IgD-negative memory B cell (primary cell): ENCODE measurements around the gene ZSCAN22. TPM values are rescaled to one million over a fixed set of nuclear protein-coding genes. Genes with fewer than 3 reads are reported as not detected.
A peak's percentile ranks its signal among the peaks of the same experiment; 100 is the strongest.
"Not testable (repeated sequence)": the region's sequence is repeated elsewhere in the genome, so short reads cannot be mapped to it uniquely, and the experiment has no call there.

ENCODE experiments used
- H3K27ac Mint-ChIP-seq, 3 donors: one replicate each; pipeline ENCODE4 v1.8.0; 2020 to 2022; ENCODE audit warnings: mild to moderate bottlenecking in 3 of 3, mixed read lengths in 3 of 3, moderate library complexity in 1 of 3
- H3K27me3 Mint-ChIP-seq: one replicate; pipeline ENCODE4 v1.8.0; 2021; ENCODE audit warnings: mixed read lengths
- H3K36me3 Mint-ChIP-seq: one replicate; pipeline ENCODE4 v1.8.0; 2020; ENCODE audit warnings: mild to moderate bottlenecking, mixed read lengths
- H3K4me1 Mint-ChIP-seq, 3 donors: one replicate each; pipeline ENCODE4 v1.8.0; 2020 to 2022; ENCODE audit warnings: mixed read lengths in 3 of 3, mild to moderate bottlenecking in 1 of 3
- H3K4me3 Mint-ChIP-seq, 4 donors: one replicate each; pipeline ENCODE4 v1.8.0; 2020 to 2022; ENCODE audit warnings: mild to moderate bottlenecking in 4 of 4, mixed read lengths in 4 of 4, moderate library complexity in 3 of 4
- H3K9me3 Mint-ChIP-seq, 3 donors: one replicate each; pipeline ENCODE4 v1.8.0; 2020 to 2021; ENCODE audit warnings: mixed read lengths in 3 of 3, mild to moderate bottlenecking in 1 of 3
- polyA plus RNA-seq: library from polyadenylated mRNA; unstranded; fragments of 300-500 nt; fragmentation: Illumina TruSeq; gene quantifications from one replicate; pipeline ENCODE4 v1.2.3, GENCODE V29; 2021

ZSCAN22 gene
- polyA plus RNA-seq, 1 donor from 2014 or later, result 2.9 TPM

DNA sequence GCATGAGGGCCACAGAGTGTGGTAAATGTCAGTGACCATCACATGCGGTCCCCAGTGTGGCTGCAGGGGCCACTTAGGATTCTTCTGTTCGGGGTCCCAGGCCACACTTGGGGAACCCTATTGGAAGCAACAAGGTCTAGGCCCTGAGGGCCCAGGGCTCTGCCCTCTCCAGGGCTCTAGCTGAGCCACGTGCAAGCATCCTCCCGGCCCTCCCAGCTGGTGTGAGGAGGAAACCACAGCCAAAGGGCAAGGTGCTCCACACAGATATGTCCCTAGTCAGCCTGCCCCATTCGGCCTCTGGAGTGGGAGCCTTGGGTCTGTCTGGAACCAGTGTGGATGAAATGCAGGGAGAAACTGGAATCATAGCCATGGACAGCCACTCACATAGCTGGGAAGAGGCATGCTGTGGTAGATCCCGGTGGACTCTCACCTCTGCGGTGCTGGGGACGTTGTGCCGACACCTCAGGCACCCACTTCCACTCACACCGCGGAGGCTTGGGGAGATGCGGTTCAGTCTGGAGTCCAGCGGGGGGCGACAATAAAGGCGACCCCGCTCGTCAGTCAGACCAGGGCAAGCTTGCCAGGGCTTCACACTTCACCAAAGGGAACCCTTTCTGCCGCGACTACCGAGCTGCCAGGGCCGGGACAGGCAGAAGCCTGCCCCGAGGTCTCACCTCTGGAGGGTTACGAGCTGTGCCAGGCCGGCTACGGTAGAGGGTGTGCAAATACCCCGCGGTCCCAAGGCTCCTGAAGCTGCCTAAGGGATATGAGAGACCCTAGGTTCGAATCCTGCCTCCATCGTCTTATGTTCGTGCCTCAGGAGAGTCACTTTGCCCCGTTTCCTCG lies 40.0 kb downstream of the ZSCAN22 start:
- Mint-ChIP-seq H3K9me3 (no peaks in the 10 kb centered on the region), H3K4me3 (no peak overlapping the region), H3K27me3 (no peaks in the 10 kb centered on the region), H3K27ac (peak overlapping the region in 1 of 3 donors; percentile 45), H3K4me1 (peaks cover 0 to 12% (median 8%) of the 10 kb centered on the region in 3 donors), H3K36me3 (no peaks in the 10 kb centered on the region)

DNA sequence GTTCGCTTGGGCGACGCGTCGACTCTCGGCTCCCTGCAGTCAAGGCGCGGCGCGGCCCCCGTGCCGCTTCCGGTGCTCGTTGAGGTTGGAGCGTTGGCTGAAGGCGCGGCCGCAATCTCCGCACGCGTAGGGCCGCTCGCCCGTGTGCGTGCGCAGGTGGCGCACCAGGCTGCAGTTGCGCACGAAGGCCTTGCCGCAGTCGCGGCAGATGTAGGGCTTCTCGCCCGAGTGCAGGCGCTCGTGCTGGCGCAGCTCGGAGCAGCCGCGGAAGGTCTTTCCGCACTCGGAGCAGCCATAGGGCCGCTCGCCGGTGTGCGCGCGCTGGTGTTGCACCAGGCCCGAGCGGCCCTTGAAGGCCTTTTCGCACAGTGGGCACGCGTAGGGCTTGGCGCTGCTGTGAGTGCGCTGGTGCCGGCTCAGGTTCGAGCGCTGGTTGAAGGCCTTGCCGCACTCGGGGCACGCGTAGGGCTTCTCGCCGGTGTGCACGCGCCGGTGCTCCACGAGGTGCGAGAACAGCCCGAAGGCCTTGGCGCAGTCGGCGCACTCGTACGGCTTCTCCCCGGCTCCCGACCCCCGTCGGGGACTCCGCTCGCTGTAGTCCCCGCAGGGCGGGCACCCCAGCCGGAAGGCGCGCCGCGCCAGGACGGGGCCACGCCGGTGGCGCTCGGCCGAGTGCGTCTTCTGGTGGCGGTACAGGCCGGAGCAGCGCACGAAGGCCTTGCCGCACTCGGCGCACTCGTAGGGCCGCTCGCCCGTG lies 41.1 kb downstream of the ZSCAN22 start:
- no peaks in the 10 kb centered on the region for H3K36me3 Mint-ChIP-seq
- H3K27ac Mint-ChIP-seq, result no peak overlapping the region
- H3K9me3 Mint-ChIP-seq, result no peaks in the 10 kb centered on the region
- no peaks in the 10 kb centered on the region for H3K27me3 Mint-ChIP-seq
- H3K4me3 Mint-ChIP-seq, result no peak overlapping the region
- peaks cover 0 to 5% (median 4%) of the 10 kb centered on the region in 3 donors for H3K4me1 Mint-ChIP-seq

DNA sequence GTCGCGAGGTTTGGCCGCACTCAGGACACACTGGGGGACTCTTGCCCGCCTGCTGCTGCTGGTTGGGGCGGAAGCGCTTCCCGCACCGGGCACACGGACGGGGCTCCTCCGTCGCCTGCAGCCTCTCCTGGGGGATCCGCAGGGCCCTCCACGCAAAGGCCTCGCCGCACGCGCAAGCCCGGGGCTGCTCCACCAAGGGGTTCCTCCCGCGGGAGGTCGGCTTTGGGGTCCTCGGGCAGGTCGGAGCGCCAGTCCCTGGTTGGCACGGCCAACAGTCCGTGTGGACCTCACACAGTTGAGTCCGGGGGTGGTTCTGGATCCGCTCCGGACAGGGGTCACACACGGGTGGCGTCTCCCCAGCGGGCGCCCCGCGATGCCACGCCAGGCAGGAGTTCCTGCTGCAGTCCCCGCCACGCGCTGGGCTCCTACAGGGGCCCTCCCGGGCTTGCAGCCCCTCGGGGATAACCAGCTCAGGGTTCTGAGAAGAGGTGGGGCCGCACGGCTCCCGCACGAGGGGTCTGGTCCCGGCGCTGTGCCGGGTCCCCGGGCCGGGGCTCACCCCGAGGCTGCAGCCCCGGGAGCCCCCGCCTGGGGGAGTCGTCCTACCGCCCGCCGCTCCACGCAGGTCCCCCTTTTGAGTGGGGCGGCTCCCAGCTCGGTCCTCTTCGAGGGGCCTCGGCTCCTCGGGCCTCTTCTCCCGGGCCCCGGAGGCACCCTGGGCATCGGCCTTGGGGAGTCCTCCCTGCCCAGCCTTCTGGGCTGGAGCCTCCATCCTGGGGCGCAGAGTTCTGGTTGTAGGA lies 42.0 kb downstream of the ZSCAN22 start:
- Mint-ChIP-seq H3K9me3 (no peaks in the 10 kb centered on the region), H3K27ac (no peak overlapping the region), H3K4me1 (peaks cover 0 to 5% (median 4%) of the 10 kb centered on the region in 3 donors), H3K27me3 (no peaks in the 10 kb centered on the region), H3K36me3 (no peaks in the 10 kb centered on the region), H3K4me3 (no peak overlapping the region)

DNA sequence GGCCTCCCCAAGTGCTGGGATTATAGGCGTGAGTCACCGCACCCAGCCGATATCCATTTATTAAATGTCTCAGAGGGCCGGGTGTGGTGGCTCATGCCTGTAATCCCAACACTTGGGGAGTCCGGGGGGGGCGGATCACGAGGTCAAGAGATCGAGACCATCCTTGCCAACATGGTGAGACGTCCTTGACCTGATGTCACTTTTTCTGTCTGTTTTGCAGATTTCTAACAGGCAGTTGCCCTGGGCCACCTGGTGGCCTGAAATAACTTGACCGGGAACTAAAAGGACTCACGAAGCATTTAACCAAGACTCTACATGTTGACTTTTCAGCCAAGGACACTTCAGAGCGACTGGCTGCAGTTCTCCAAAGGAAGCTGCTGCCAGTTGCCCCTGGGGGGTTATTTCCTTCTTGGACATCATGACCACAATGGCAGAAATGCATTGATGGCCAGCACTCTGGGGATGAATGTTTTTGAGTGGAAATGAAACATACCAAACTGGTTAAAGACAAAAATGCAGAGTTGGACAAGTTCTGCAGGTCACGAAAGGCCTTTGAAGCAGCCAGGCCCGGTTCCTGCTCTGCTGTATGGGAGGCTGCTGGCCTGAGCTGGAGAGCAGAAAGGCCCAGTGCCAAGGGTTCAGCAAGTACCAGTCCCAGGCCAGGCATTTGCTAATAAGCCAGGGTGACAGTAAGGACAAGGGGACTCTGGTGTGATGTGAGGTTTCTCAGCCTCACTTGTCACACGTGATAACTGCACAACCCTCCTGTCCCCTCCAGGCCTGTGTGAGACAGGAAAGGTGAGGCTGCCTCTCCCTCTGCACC lies 45.7 kb downstream of the ZSCAN22 start:
- Mint-ChIP-seq H3K9me3 (no peaks in the 10 kb centered on the region), H3K27me3 (no peaks in the 10 kb centered on the region), H3K27ac (no peak overlapping the region), H3K4me3 (no peak overlapping the region), H3K36me3 (no peaks in the 10 kb centered on the region), H3K4me1 (no peaks in the 10 kb centered on the region)

DNA sequence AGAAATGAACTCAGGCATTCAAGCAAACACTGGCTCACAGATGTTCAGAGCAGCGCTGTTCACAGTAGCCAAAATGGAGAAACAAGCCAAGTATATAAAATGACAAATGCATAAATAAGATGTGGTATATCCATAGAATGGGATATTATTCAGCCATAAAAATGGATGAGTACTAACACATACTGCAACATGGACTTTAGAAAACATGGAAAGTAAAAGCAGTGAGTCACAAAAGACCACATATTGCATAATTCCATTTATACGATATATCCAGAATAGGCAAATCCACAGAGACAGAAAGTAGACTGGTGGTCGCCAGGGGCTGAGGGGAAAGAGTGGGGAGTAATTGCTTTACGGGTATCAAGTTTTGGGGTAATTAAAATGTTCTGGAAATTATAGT lies 47.4 kb downstream of the ZSCAN22 start:
- Mint-ChIP-seq H3K27ac (peak overlapping the region in 1 of 3 donors; percentile 28), H3K36me3 (no peaks in the 10 kb centered on the region), H3K4me1 (peaks cover 0 to under 1% (median 0%) of the 10 kb centered on the region in 3 donors), H3K9me3 (no peaks in the 10 kb centered on the region), H3K27me3 (no peaks in the 10 kb centered on the region), H3K4me3 (no peak overlapping the region)

DNA sequence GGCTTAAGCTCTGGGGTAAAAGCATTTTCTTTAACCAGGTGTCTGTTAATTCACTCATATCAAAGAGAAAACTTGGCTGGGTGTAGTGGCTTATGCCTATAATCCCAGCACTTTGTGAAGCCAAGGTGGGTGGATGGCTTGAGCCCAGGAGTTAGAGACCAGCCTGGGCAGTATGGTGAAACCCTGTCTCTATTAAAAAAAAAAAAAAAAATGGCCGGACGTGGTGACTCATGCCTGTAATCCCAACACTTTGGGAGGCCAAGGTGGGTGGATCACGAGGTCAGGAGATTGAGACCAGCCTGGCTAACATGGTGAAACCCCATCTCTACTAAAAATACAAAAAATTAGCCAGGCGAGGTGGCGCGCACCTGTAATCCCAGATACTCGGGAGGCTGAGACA lies 49.9 kb downstream of the ZSCAN22 start:
- H3K27ac Mint-ChIP-seq, H3K9me3 Mint-ChIP-seq, H3K36me3 Mint-ChIP-seq, H3K27me3 Mint-ChIP-seq, H3K4me3 Mint-ChIP-seq: not testable (repeated sequence)
- H3K4me1 Mint-ChIP-seq, result peaks cover 6 to 14% (median 12%) of the 10 kb centered on the region in 3 donors

DNA sequence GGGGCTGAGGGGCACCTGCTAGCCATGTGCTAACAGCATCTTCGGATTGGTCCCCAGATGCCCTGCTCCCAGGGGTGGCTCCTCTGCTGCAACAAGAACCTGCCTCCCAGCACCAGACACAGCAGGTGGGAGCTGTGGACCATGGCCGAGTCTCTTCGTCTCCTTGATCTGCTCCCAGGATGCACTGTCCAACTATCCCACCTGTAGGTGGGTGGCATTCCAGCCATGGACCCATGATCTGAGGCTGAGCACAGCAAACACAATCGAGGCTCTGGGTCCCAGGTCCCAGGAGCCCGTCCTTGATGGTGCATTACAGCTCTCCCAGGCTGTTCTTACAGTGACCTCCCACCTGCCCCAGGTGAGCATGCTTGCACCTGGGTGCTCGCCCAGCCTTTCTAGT lies 52.5 kb downstream of the ZSCAN22 start:
- H3K27me3 Mint-ChIP-seq, result no peaks in the 10 kb centered on the region
- H3K36me3 Mint-ChIP-seq, result no peaks in the 10 kb centered on the region
- H3K27ac Mint-ChIP-seq, result peak overlapping the region; percentile 88 to 99 (median 90)
- H3K9me3 Mint-ChIP-seq, result no peaks in the 10 kb centered on the region
- H3K4me3 Mint-ChIP-seq, result peak overlapping the region; percentile 92 to 98 (median 96)
- H3K4me1 Mint-ChIP-seq, result peaks cover 6 to 19% (median 15%) of the 10 kb centered on the region in 3 donors

DNA sequence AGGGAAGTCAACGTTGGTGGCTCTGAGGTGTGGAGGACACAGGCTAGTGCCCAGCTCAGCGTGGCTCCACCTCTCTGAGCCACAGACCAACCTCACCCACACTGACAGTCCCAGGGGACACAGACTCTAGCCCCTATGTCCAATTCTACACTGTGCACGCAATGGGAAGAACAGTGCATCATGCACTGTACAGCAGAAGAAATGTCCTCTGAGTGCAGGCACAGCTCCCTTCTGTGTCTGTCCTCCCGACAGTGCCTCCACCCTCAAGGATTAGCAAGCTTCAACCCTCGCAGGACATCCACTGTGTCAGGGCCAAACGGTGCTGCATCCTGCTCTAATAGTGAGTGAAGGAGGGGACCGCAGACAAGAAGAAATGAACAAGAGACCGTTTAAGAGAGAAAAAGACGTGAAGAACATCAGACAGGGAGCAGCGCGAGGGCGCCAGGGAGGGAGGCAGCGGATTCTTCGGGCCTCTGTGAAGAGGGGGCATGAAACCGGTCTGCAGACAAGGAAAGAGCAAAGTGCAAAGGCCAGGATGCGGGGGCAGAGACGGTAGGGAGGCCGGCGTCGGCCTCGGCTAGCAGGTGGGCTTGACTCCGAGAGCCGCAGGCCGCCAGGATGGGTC lies 53.4 kb downstream of the ZSCAN22 start:
- Mint-ChIP-seq H3K4me1 (peaks cover 6 to 19% (median 15%) of the 10 kb centered on the region in 3 donors), H3K27ac (peak overlapping the region; percentile 98 to 100 (median 99)), H3K4me3 (peak overlapping the region; percentile 92 to 98 (median 96)), H3K36me3 (no peaks in the 10 kb centered on the region), H3K9me3 (no peaks in the 10 kb centered on the region), H3K27me3 (no peaks in the 10 kb centered on the region)

DNA sequence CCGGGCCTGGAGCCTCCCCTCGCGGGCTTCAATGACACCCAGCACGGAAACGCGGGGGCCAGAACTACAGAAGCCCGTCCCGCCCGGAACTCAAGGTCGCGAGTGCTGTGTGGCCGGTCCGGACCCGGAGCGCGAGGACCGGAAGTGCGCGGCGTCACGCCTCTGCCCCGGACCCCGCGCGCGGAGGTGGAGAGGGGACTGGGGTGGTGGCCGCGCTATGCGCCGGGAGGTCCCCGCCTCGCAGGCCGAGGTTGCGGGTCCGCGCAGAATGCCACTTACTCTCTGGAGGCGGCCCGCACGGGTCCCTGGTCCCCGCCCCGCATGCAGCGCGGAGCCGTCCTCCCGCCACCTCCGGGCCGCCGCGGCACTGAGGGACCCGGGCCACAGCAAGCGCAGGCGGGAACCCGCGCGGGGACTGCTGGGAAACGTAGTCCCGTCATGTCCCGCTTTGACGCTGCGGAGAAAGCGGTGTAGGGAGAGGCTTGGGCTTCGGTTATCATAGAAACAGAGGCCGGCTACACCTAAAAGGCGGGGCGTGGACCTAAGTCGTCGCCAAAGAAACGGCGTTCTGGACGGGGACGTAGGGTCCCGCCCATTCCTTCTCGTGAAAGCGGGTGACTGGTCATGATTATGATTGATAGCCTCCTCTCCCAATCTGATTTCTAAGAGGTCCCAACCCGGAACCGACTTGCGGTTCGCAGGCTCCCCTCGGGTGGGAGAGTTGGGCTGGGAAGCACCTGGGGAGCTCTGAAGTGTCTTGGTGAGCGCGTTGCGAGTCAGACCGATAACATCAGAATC lies 54.1 kb downstream of the ZSCAN22 start, which contains the start of gene ZNF837:
Gene ZNF837, minus strand, starts transcription at position 369 of the 798 bp plus-strand sequence. CDS start 11,698 bp downstream, outside the sequence.
- H3K27ac Mint-ChIP-seq, result peak within 1 kb of the TSS; percentile 98 to 100 (median 99)
- H3K27me3 Mint-ChIP-seq, result no peaks in the 10 kb centered on the region
- H3K36me3 Mint-ChIP-seq, result no peaks in the 10 kb centered on the region
- peaks cover 10 to 24% (median 19%) of the 10 kb centered on the region in 3 donors for H3K4me1 Mint-ChIP-seq
- peak within 1 kb of the TSS; percentile 92 to 98 (median 96) for H3K4me3 Mint-ChIP-seq
- H3K9me3 Mint-ChIP-seq, result no peaks in the 10 kb centered on the region

DNA sequence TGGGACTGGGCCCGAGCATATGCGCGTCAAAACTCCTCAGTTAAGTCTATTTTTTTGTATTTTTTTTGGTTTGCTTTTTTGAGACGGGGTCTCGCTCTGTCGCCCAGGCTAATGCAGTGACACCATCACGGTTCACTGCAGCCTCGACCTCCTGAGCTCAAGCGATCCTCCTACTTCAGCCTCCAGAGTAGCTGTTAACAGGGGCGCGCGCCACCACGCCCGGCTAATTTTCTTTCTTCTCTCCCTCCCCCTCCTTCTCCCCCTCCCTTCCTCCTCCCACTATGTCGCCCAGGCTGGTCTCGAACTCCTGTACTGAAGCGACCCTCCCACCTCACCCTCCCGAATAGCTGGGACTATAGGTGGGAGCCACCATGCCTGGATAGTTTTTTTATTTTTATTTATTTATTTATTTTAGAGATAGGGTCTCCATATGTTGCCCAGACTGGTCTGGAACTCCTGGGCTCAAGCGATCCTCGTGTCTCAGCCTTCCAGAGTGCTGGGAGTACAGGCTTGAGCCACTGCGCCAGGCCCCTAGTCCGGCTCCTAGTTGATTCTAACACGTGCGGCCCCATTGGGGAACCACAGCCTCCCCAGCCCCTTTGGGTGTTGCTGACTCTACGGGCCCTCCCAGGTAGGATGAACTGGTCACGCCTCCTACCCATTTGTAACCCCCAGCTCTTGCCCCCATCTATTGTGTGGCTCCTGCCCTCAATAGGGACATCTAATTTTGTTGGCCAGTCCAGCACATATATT lies 54.8 kb downstream of the ZSCAN22 start:
- Mint-ChIP-seq H3K9me3 (no peaks in the 10 kb centered on the region), H3K27ac (peak overlapping the region; percentile 98 to 100 (median 99)), H3K4me3 (peak overlapping the region; percentile 92 to 98 (median 96)), H3K4me1 (peaks cover 10 to 24% (median 20%) of the 10 kb centered on the region in 3 donors), H3K36me3 (no peaks in the 10 kb centered on the region), H3K27me3 (no peaks in the 10 kb centered on the region)

DNA sequence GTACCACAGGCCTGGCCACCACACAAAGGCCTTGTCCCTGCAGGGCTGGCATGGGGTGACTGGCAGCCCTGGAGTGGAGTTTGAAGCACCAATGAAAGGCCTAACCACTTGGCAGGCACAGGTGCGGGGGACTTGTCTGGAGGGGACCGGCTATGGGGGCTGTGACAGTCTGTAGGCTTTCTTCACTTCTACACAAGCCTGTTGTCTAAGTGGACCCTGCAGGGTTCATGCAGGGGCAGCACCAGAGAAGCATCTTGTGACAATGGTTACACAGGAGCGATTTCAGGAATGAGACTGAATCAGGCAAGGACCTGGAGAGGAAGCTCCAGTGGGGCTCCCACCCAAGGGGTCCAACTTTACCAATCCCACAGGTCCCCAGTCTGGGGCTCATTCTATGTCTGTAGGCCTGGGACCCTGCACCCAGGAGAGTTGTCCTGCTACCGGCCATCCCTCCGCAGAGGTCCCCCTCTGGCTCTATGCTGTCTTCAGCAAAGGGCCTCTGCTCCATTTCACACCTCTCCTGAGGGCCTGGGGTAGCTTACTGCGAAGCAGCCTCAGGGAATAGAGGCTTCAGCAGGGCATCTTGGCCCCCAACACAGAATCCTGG lies 56.3 kb downstream of the ZSCAN22 start:
- H3K4me3 Mint-ChIP-seq, result peak overlapping the region in 2 of 4 donors; percentile 44 to 90
- H3K27me3 Mint-ChIP-seq, result no peaks in the 10 kb centered on the region
- H3K9me3 Mint-ChIP-seq, result no peaks in the 10 kb centered on the region
- H3K4me1 Mint-ChIP-seq, result peaks cover 24 to 33% (median 25%) of the 10 kb centered on the region in 3 donors
- H3K36me3 Mint-ChIP-seq, result peaks cover 2% of the 10 kb centered on the region
- H3K27ac Mint-ChIP-seq, result peak overlapping the region in 2 of 3 donors; percentile 48 to 78

DNA sequence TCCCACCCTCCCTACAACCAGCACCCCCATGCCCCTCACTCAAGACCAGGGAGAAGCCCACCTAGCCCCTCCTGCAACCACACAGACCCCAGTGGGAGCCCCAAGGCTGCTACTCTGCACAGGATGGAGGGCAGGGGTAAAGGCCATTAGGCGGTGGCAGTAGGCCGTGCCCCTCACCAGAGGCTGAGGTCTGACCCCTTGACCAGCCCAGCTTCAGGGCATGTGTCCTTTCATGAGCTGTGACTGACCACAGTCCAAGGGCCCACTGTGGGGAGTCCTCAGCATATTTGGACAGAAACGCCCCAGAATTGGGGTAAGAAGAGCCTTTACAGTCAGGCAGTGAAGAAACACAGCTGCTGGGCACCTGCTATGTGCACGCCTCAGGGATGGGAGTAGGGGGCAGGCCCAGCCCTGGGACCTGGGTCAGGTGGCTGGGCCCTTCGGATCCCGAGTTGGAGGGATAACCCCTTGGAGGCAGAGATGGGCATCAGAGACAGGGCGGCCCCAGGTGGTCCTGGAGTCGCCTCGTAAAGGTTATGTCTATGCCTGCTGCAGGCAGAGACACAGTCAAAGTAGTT lies 58.6 kb downstream of the ZSCAN22 start:
- Mint-ChIP-seq H3K4me3 (peak overlapping the region; percentile 90 to 99 (median 95)), H3K36me3 (peaks cover 7% of the 10 kb centered on the region), H3K4me1 (peaks cover 19 to 33% (median 30%) of the 10 kb centered on the region in 3 donors), H3K27ac (peak overlapping the region; percentile 95 to 99 (median 95)), H3K27me3 (no peaks in the 10 kb centered on the region), H3K9me3 (no peaks in the 10 kb centered on the region)
